ENCODE data around the gene C15orf40.

GRCh38 chr15:82952158-82953081, 59.0 kb downstream of the C15orf40 start, which contains the start of gene HOMER2:
- TF ChIP-seq CTCF (IDR thresholded peaks at IDR 0.05) (no peak), POLR2A (IDR thresholded peaks at IDR 0.05) (no peak)

Data from Peyer's patch (tissue), 4 donors.